ENCODE measurements around the gene FUT7.
A peak's percentile ranks its signal among the peaks of the same experiment; 100 is the strongest.

Gene FUT7

DNA sequence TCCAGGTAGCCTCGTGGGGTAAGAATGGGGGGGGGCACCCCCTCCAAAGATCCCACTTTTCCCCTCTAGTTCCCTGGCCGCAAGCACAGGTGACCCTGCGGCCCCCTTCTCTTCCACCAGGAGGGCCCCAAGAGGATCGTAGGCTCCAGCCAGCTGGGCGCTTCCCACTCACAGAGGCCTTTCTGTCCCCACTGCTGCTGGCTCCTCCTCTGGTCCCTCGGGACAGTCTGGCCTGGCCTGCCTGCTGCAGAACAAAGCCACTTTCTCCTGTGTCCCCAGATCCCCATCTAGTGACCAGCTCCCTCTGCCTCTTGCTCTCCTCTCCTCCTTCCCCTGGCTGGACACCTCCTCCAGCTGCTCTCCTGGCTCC is 39.0 kb upstream of the FUT7 start:
- peak overlapping the region; percentile 57 for H3K27ac ChIP-seq (ENCODE audit: extremely low read depth, low read depth, low read length)
- peaks cover 10% of the 10 kb centered on the region; the same call in 1 of the 2 replicates for H3K4me1 ChIP-seq (ENCODE audit: control insufficient read depth, insufficient read depth, low read length)
- POLR2A ChIA-PET = interaction anchor here (0.6 to 9.1 kb wide), 25 partner anchors 11 to 355 kb away, joined by 3 to 137 read pairs (median 4); partner anchors contain the start of genes ENTPD2, MAN1B1, NPDC1 and NRARP
- H3K4me3 ChIP-seq (ENCODE audit: low read depth, low read length) = peak overlapping the region; percentile 16
- TF ChIP-seq, protein P1, sequence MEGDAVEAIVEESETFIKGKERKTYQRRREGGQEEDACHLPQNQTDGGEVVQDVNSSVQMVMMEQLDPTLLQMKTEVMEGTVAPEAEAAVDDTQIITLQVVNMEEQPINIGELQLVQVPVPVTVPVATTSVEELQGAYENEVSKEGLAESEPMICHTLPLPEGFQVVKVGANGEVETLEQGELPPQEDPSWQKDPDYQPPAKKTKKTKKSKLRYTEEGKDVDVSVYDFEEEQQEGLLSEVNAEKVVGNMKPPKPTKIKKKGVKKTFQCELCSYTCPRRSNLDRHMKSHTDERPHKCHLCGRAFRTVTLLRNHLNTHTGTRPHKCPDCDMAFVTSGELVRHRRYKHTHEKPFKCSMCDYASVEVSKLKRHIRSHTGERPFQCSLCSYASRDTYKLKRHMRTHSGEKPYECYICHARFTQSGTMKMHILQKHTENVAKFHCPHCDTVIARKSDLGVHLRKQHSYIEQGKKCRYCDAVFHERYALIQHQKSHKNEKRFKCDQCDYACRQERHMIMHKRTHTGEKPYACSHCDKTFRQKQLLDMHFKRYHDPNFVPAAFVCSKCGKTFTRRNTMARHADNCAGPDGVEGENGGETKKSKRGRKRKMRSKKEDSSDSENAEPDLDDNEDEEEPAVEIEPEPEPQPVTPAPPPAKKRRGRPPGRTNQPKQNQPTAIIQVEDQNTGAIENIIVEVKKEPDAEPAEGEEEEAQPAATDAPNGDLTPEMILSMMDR (tag by site-specific recombination; IDR thresholded peaks at IDR 0.05) = peak; percentile 16; the same call in 1 of the 2 replicates
- 0 out of 2 replicates have a peak, but pooled peaks have one; percentile 22 for TF ChIP-seq OVOL3 (tag by site-specific recombination; IDR thresholded peaks at IDR 0.05)
- TF ChIP-seq SP7 (tag by site-specific recombination; IDR thresholded peaks at IDR 0.05) = 0 out of 2 replicates have a peak, but pooled peaks have one; percentile 7
- peak; percentile 72 for TF ChIP-seq SP3 (tag by site-specific recombination; IDR thresholded peaks at IDR 0.05)
- TF ChIP-seq ZNF138 (tag by site-specific recombination; IDR thresholded peaks at IDR 0.05; ENCODE audit: borderline replicate concordance) = no peak
- peak; percentile 15; the same call in 1 of the 2 replicates for TF ChIP-seq ZSCAN23 (tag by site-specific recombination; IDR thresholded peaks at IDR 0.05)
- 0 out of 2 replicates have a peak, but pooled peaks have one; percentile 81 for TF ChIP-seq PATZ1 (tag by site-specific recombination; IDR thresholded peaks at IDR 0.05)
- peak; percentile 37; the same call in 1 of the 2 replicates for TF ChIP-seq ZFHX2 (tag by site-specific recombination; conservative IDR thresholded peaks at IDR 0.05)
- 0 out of 2 replicates have a peak, but pooled peaks have one; percentile 48 for TF ChIP-seq ZEB2 (tag by site-specific recombination; IDR thresholded peaks at IDR 0.05)
- TF ChIP-seq ZNF335 (tag by site-specific recombination; conservative IDR thresholded peaks at IDR 0.05) = peak; percentile 42; the same call in 1 of the 2 replicates
- no peak for TF ChIP-seq ZNF658 (tag by site-specific recombination; IDR thresholded peaks at IDR 0.05)
- no peak for TF ChIP-seq MZF1 (tag by site-specific recombination; IDR thresholded peaks at IDR 0.05; ENCODE audit: borderline replicate concordance)
- no peak for TF ChIP-seq ZNF223 (tag by site-specific recombination; IDR thresholded peaks at IDR 0.05)
- TF ChIP-seq ZNF174 (tag by site-specific recombination; IDR thresholded peaks at IDR 0.05) = no peak
- TF ChIP-seq ZNF561 (tag by site-specific recombination; IDR thresholded peaks at IDR 0.05; ENCODE audit: borderline replicate concordance) = peak; percentile 23; the same call in 1 of the 2 replicates
- 0 out of 2 replicates have a peak, but pooled peaks have one; percentile 27 for TF ChIP-seq ZXDB (tag by site-specific recombination; IDR thresholded peaks at IDR 0.05)
- TF ChIP-seq AEBP2 (tag by site-specific recombination; IDR thresholded peaks at IDR 0.05; ENCODE audit: borderline replicate concordance) = no peak
- TF ChIP-seq GLIS2 (tag by site-specific recombination; IDR thresholded peaks at IDR 0.05) = peak; percentile 80
- TF ChIP-seq ZNF792 (tag by site-specific recombination; IDR thresholded peaks at IDR 0.05) = no peak
- peak; percentile 9; the same call in 1 of the 2 replicates for TF ChIP-seq KLF8 (tag by site-specific recombination; IDR thresholded peaks at IDR 0.05)
- 0 out of 2 replicates have a peak, but pooled peaks have one; percentile 9 for TF ChIP-seq IKZF3 (tag by site-specific recombination; IDR thresholded peaks at IDR 0.05)
- TF ChIP-seq ZNF2 (tag by site-specific recombination; IDR thresholded peaks at IDR 0.05) = no peak
- TF ChIP-seq ZNF423 (tag by site-specific recombination; IDR thresholded peaks at IDR 0.05) = 0 out of 2 replicates have a peak, but pooled peaks have one; percentile 12
- 0 out of 2 replicates have a peak, but pooled peaks have one; percentile 22 for TF ChIP-seq ZBTB17 (tag by site-specific recombination; IDR thresholded peaks at IDR 0.05)
- peaks cover 0 to 4% of the 10 kb centered on the region in 2 experiments; a peak in 1 of 3 replicates for H3K36me3 ChIP-seq (ENCODE audit: control insufficient read depth in 2 of 2, insufficient read depth in 1 of 2, low read length in 2 of 2)
- CTCF ChIA-PET = interaction anchor here (0.6 to 11.3 kb wide), 12 partner anchors 13 to 334 kb away, joined by 3 to 237 read pairs (median 6); partner anchors contain the start of genes ABCA2, CYSRT1, ENTPD2 and MAN1B1
- no peaks in the 10 kb centered on the region for H3K9me3 ChIP-seq (ENCODE audit: control insufficient read depth, insufficient read depth, low read depth, low read length)

All from HEK293 (cell line).